WTC11 (cell line): ENCODE data around the gene TSPO.

Experiments
- ATF1 ChIP-seq: sonication (generic); formaldehyde crosslinking; IDR thresholded peaks from 2 replicates; pipeline ENCODE4 v1.8.1; 2023; ENCODE audit warnings: mild to moderate bottlenecking, moderate library complexity, missing genetic modification reagents
- ATF3 ChIP-seq: sonication (generic); formaldehyde crosslinking; conservative IDR thresholded peaks from 2 replicates; pipeline ENCODE4 v1.8.1; 2022; ENCODE audit warnings: mild to moderate bottlenecking, missing genetic modification reagents
- CTCF ChIP-seq: fragments of 200-600 bp; IDR thresholded peaks from 2 replicates; pipeline ENCODE4 v1.8.0; 2022; ENCODE audit warnings: antibody characterized with exemption
- FOXP4 ChIP-seq: sonication (generic); formaldehyde crosslinking; IDR thresholded peaks from 2 replicates; pipeline ENCODE4 v1.8.0; 2022; ENCODE audit warnings: mild to moderate bottlenecking, missing genetic modification reagents
- GABPB1 ChIP-seq: sonication (generic); formaldehyde crosslinking; IDR thresholded peaks from 2 replicates; pipeline ENCODE4 v1.8.1; 2023; ENCODE audit warnings: mild to moderate bottlenecking, missing genetic modification reagents
- HMGXB4 ChIP-seq: sonication (generic); formaldehyde crosslinking; IDR thresholded peaks from 2 replicates; pipeline ENCODE4 v1.8.1; 2023; ENCODE audit warnings: mild to moderate bottlenecking, moderate library complexity, missing genetic modification reagents
- MAX ChIP-seq: sonication (generic); formaldehyde crosslinking; IDR thresholded peaks from 2 replicates; pipeline ENCODE4 v1.8.0; 2022; ENCODE audit warnings: mild to moderate bottlenecking, missing genetic modification reagents
- NR1H2 ChIP-seq: sonication (generic); formaldehyde crosslinking; IDR thresholded peaks from 2 replicates; pipeline ENCODE4 v1.9.0; 2021; ENCODE audit warnings: mild to moderate bottlenecking, moderate library complexity, missing genetic modification reagents
- SP1 ChIP-seq: sonication (generic); formaldehyde crosslinking; conservative IDR thresholded peaks from 2 replicates; pipeline ENCODE4 v1.8.1; 2022; ENCODE audit warnings: missing genetic modification reagents

GRCh38 chr22:43128928-43129424 lies 22.4 kb upstream of the TSPO start:
- no peak for TF ChIP-seq SP1 (CRISPR knock-in tag)
- no peak for TF ChIP-seq ATF1 (CRISPR knock-in tag)
- TF ChIP-seq CTCF = no peak
- TF ChIP-seq HMGXB4 = no peak
- no peak for TF ChIP-seq FOXP4 (CRISPR knock-in tag)
- TF ChIP-seq ATF3 (CRISPR knock-in tag) = no peak
- no peak for TF ChIP-seq NR1H2 (CRISPR knock-in tag)
- TF ChIP-seq MAX = no peak
- no peak for TF ChIP-seq GABPB1 (CRISPR knock-in tag)
